ENCODE data around the gene BMP4. TPM values are rescaled to one million over a fixed set of nuclear protein-coding genes. Genes with fewer than 3 reads are reported as not detected.

The BMP4 gene
- total RNA-seq, 1 experiment from 2014 or later, result 12.2 TPM

DNA sequence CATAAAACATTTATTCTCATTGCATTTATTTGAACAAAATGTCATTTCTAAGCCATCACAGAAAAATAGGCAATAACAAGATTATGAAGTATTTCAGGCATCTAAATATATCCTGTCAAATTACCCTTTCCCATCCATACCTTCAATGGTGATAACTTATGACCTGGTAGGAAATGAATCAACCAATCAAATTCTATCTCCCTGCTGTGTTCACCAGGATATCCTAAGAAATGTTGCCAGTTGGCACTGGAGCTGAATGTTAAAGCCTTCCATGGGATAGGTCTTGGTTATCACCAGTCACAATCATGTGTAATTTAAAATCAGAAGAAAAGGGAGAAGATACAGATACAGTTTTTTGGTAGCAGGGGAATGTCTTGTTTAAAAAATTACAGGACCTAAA lies 23.7 kb downstream of the BMP4 start:
- Histone ChIP-seq H3K4me2 (ENCODE audit: insufficient read depth, insufficient read length, low read length) (no peak overlapping the region), H3K23me2 (ENCODE audit: insufficient read length, low read depth, low read length, poor library complexity, severe bottlenecking) (no peaks in the 10 kb centered on the region), H3K9me3 (ENCODE audit: control insufficient read depth, low read depth, low read length) (no peaks in the 10 kb centered on the region), H3K4me1 (ENCODE audit: insufficient read depth, low read length) (no peaks in the 10 kb centered on the region), H4K8ac (replicated peaks; ENCODE audit: insufficient read length, low read depth, low read length) (no peak overlapping the region), H3K4ac (ENCODE audit: low read depth, low read length) (no peak overlapping the region), H2BK15ac (ENCODE audit: low read depth, low read length) (no peak overlapping the region), H3K79me2 (ENCODE audit: insufficient read depth, low read length) (no peaks in the 10 kb centered on the region), H3K23ac (ENCODE audit: insufficient read length, low read depth, low read length) (no peak overlapping the region), H2BK12ac (ENCODE audit: insufficient read length, low read depth, low read length) (no peak overlapping the region), H4K5ac (ENCODE audit: insufficient read length, low read depth, low read length) (no peak overlapping the region), H2BK120ac (ENCODE audit: low read depth, low read length, poor library complexity, severe bottlenecking) (no peak overlapping the region), H3K18ac (ENCODE audit: insufficient read length, low read depth, low read length) (no peak overlapping the region), H2BK5ac (ENCODE audit: insufficient read length, low read length) (no peak overlapping the region), H4K91ac (ENCODE audit: insufficient read length, low read depth, low read length) (no peak overlapping the region), H4K20me1 (ENCODE audit: control insufficient read depth, insufficient read depth, insufficient read length) (no peaks in the 10 kb centered on the region), H3K14ac (ENCODE audit: insufficient read depth, low read length) (no peak overlapping the region), H3K9ac (ENCODE audit: extremely low read depth, insufficient read length, low read length) (no peak overlapping the region), H3T11ph (ENCODE audit: low read length) (no peak overlapping the region), H2AFZ (ENCODE audit: low read length) (no peak overlapping the region), H3K56ac (ENCODE audit: insufficient read length, low read depth, low read length) (no peak overlapping the region), H2BK20ac (ENCODE audit: low read depth, low read length, poor library complexity, severe bottlenecking) (no peak overlapping the region), H3K27me3 (ENCODE audit: insufficient read depth, low read length) (no peaks in the 10 kb centered on the region), H3K79me1 (ENCODE audit: insufficient read depth, low read depth, low read length, poor library complexity, severe bottlenecking) (no peaks in the 10 kb centered on the region), H2AK5ac (ENCODE audit: insufficient read length, low read length) (no peak overlapping the region), H3K27ac (ENCODE audit: insufficient read length, low read depth, low read length) (no peak overlapping the region)
- H3K4me1 Mint-ChIP-seq, result peaks cover 4 to 5% of the 10 kb centered on the region in 2 experiments
- H3K27me3 Mint-ChIP-seq (ENCODE audit: low read depth), result no peaks in the 10 kb centered on the region
- H3K36me3 Mint-ChIP-seq (ENCODE audit: insufficient read depth in 1 of 3, low read depth in 3 of 3), result no peaks in the 10 kb centered on the region; a peak in 1 of 7 replicates
- no peak for DNase-seq
- H3K9me3 Mint-ChIP-seq, result no peaks in the 10 kb centered on the region; a peak in 2 of 5 replicates
- H3K27ac Mint-ChIP-seq, result no peak overlapping the region
- TF ChIP-seq, protein P1, sequence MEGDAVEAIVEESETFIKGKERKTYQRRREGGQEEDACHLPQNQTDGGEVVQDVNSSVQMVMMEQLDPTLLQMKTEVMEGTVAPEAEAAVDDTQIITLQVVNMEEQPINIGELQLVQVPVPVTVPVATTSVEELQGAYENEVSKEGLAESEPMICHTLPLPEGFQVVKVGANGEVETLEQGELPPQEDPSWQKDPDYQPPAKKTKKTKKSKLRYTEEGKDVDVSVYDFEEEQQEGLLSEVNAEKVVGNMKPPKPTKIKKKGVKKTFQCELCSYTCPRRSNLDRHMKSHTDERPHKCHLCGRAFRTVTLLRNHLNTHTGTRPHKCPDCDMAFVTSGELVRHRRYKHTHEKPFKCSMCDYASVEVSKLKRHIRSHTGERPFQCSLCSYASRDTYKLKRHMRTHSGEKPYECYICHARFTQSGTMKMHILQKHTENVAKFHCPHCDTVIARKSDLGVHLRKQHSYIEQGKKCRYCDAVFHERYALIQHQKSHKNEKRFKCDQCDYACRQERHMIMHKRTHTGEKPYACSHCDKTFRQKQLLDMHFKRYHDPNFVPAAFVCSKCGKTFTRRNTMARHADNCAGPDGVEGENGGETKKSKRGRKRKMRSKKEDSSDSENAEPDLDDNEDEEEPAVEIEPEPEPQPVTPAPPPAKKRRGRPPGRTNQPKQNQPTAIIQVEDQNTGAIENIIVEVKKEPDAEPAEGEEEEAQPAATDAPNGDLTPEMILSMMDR (conservative IDR thresholded peaks at IDR 0.05), result no peak
- H3K4me3 Mint-ChIP-seq, result no peak overlapping the region

Measured in H9 (cell line).